Subcutaneous adipose tissue (tissue), 4 donors: ENCODE measurements around the gene RUVBL2. TPM values are rescaled to one million over a fixed set of nuclear protein-coding genes. Genes with fewer than 3 reads are reported as not detected.

ENCODE experiments used
- total RNA-seq, 4 donors: library from RNA; depleted of rRNA; stranded (reverse); fragments of >200 nt; gene quantifications; one replicate each; pipeline ENCODE4 v1.1.0, GENCODE V29; 2016
- TF ChIP-seq, protein P1 (sequence below): fragments of 450-650 bp; IDR thresholded peaks from one replicate; pipeline ENCODE4 v1.5.1; 2016; ENCODE audit warnings: low read depth, mild to moderate bottlenecking, control low read depth, antibody characterized with exemption, moderate library complexity

The RUVBL2 gene
- total RNA-seq, 4 donors from 2014 or later = 34.3 to 62.5 (median 49.4) TPM

- TF ChIP-seq, protein P1, sequence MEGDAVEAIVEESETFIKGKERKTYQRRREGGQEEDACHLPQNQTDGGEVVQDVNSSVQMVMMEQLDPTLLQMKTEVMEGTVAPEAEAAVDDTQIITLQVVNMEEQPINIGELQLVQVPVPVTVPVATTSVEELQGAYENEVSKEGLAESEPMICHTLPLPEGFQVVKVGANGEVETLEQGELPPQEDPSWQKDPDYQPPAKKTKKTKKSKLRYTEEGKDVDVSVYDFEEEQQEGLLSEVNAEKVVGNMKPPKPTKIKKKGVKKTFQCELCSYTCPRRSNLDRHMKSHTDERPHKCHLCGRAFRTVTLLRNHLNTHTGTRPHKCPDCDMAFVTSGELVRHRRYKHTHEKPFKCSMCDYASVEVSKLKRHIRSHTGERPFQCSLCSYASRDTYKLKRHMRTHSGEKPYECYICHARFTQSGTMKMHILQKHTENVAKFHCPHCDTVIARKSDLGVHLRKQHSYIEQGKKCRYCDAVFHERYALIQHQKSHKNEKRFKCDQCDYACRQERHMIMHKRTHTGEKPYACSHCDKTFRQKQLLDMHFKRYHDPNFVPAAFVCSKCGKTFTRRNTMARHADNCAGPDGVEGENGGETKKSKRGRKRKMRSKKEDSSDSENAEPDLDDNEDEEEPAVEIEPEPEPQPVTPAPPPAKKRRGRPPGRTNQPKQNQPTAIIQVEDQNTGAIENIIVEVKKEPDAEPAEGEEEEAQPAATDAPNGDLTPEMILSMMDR = no peak
These were observed 40.5 kb upstream of the RUVBL2 start for GRCh38 chr19:48953141-48953540.

DNA sequence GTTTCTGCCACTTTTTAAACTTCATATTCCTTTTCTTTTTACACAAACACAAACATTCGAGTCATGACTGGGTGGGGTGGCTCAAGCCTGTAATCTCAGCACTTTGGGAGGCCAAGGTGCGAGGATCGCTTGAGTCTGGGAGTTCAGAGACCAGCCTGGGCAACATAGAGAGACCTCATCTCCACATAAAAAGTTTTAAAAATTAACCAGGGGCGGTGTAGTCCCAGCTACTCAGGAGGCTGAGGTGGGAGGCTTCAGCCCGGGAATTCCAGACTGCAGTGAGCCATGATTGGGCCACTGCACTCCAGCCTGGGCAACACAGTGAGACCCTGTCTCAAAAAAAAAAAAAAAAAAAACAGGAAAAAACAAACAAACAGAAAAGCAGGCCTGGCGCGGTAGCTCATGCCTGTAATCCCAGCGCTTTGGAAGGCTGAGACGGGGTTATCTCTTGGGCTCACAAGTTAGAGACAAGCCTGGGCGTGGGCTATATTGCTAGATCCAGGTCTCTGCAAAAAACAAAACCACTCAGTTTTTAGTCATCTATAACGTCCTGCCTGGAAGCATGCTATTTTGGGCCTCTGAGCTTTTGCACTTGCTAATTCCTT lies 39.6 kb upstream of the RUVBL2 start:
- TF ChIP-seq, protein P1 = no peak

- TF ChIP-seq, protein P1 = no peak
These were observed 38.9 kb upstream of the RUVBL2 start, which contains the start of gene BAX for GRCh38 chr19:48954595-48955307. TSS of gene BAX (plus strand) at chr19:48954875. CDS start at chr19:48954929, 54 bp downstream.

DNA sequence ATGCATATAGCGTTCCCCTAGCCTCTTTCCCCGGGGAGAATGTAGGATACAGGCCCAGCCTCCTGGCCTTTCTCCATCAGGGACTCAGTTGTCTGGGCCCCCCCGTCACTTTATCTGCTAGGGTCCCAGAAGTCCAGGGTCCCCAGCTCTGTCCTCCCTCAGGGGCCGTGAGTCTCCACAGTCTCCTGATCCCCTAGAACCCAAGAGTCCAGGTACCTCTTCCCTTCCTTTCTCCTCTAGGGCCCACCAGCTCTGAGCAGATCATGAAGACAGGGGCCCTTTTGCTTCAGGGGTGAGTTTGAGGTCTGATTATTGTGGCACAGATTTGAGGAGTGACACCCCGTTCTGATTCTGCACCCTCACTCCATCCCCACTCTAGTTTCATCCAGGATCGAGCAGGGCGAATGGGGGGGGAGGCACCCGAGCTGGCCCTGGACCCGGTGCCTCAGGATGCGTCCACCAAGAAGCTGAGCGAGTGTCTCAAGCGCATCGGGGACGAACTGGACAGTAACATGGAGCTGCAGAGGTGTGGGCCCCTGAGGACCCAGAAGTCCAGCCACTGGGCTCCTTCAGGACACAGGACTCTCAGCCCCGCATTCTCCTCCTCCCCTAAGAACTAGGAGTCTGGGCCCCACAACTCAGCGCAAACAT lies 38.3 kb upstream of the RUVBL2 start:
- TF ChIP-seq, protein P1 = no peak

DNA sequence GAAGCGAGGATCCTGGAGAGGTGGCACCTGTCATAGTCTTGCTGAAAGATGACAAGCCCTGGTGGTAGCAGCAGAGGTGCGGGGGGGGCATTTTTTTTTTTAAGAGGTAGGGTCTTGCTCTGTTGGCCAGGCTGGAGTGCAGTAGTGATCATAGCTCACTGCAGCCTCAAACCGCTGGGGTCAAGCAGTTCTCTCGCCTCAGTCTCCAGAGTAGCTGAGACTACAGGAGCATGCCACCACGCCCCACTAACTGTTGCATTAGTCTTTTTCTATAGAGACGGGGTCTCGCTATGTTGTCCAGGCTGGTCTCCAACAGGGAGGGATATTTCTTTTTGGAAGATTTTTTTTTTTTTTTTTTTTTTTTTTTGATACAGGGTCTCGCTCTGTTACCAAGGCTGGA lies 35.7 kb upstream of the RUVBL2 start:
- TF ChIP-seq, protein P1 = no peak

GRCh38 chr19:48959341-48960239 lies 34.1 kb upstream of the RUVBL2 start:
- TF ChIP-seq, protein P1 = no peak
